Measurements from ENCODE around the gene ADORA1. TPM values are rescaled to one million over a fixed set of nuclear protein-coding genes. Genes with fewer than 3 reads are reported as not detected.

ADORA1 gene
- total and polyA plus RNA-seq, 2 of the 4 experiments (the other 2 are of a cell fraction): 0.36 to 0.56 TPM

- Histone ChIP-seq H3K9me1 (ENCODE audit: insufficient read depth, low read length) (no peaks in the 10 kb centered on the region), H4K8ac (ENCODE audit: low read depth in 2 of 2, low read length in 2 of 2) (no peak overlapping the region), H3K9ac (ENCODE audit: low read depth, low read length) (no peak overlapping the region), H3K27me3 (ENCODE audit: control insufficient read depth, insufficient read depth, low read length) (peaks cover 41% of the 10 kb centered on the region), H2AFZ (replicated peaks; ENCODE audit: low read length, poor library complexity) (no peak overlapping the region), H3K4ac (ENCODE audit: low read depth, low read length) (no peak overlapping the region), H4K5ac (ENCODE audit: low read depth, low read length) (no peak overlapping the region), H2BK5ac (ENCODE audit: low read depth, low read length, poor library complexity, severe bottlenecking) (no peak overlapping the region), H3K36me3 (ENCODE audit: control insufficient read depth, insufficient read depth, low read length) (no peaks in the 10 kb centered on the region), H2BK20ac (ENCODE audit: low read depth, low read length) (no peak overlapping the region), H3K4me1 (ENCODE audit: control insufficient read depth, insufficient read depth, low read length) (no peaks in the 10 kb centered on the region), H3K23ac (ENCODE audit: low read depth, low read length) (no peak overlapping the region), H2AK9ac (replicated peaks; ENCODE audit: low read depth, low read length, poor library complexity) (no peak overlapping the region), H2BK15ac (ENCODE audit: low read depth, low read length) (no peak overlapping the region), H3K14ac (replicated peaks; ENCODE audit: low read depth, low read length) (no peak overlapping the region), H3K27ac (ENCODE audit: insufficient read depth, low read length) (no peak overlapping the region), H3K56ac (ENCODE audit: extremely low read depth, insufficient read depth, low read length) (no peak overlapping the region), H4K20me1 (ENCODE audit: insufficient read depth, low read length) (no peaks in the 10 kb centered on the region), H3K79me1 (ENCODE audit: low read depth in 1 of 2, low read length in 2 of 2) (no peaks in the 10 kb centered on the region), H3K18ac (ENCODE audit: low read depth, low read length) (no peak overlapping the region), H4K91ac (ENCODE audit: insufficient read depth, low read depth, low read length) (no peak overlapping the region), H3K4me3 (ENCODE audit: insufficient read depth, low read depth, low read length) (no peak overlapping the region), H2BK120ac (ENCODE audit: low read depth, low read length) (no peak overlapping the region), H3K4me2 (ENCODE audit: low read depth, low read length) (no peak overlapping the region), H3K9me3 (ENCODE audit: control insufficient read depth, insufficient read depth, low read length) (peaks cover 9% of the 10 kb centered on the region), H2AK5ac (ENCODE audit: low read depth, low read length) (no peak overlapping the region)
- CTCF ChIA-PET: interaction anchor here (0.9 kb wide), 1 partner anchor 21 kb away, joined by 3 read pairs; no protein-coding TSS in a partner anchor
- in situ Hi-C loops (cut with MboI; ENCODE audit: low sequenced_read_pairs): no loop called here
- WGBS, 2 experiments (ENCODE audit: extremely low coverage in 2 of 2, insufficient read length in 1 of 2): 20% methylated on average over 1 of the region's 1 CpG; no CpG with 5 or more reads in 1 of the 2 experiments
- intact Hi-C loops (cut with micrococcal nuclease): no loop called here
- no TSS peak for BruUV-seq (replicated peaks)
- dilution Hi-C loops (cut with HindIII; ENCODE audit: low sequenced_read_pairs, unreplicated experiment): no loop called here
- TF ChIP-seq FOS (IDR thresholded peaks at IDR 0.05; ENCODE audit: low read depth, low read length) (no peak), ELK1 (IDR thresholded peaks at IDR 0.05; ENCODE audit: borderline replicate concordance, low read depth, low read length) (no peak), CTCF (conservative IDR thresholded peaks at IDR 0.05; ENCODE audit: low read depth, low read length) (no peak), MXI1 (IDR thresholded peaks at IDR 0.05; ENCODE audit: borderline replicate concordance, low read depth, low read length) (no peak), RFX5 (IDR thresholded peaks at IDR 0.05; ENCODE audit: low read depth, low read length) (no peak), MAZ (IDR thresholded peaks at IDR 0.05; ENCODE audit: borderline replicate concordance, low read depth, low read length) (no peak)
- TF ChIP-seq, protein P1, sequence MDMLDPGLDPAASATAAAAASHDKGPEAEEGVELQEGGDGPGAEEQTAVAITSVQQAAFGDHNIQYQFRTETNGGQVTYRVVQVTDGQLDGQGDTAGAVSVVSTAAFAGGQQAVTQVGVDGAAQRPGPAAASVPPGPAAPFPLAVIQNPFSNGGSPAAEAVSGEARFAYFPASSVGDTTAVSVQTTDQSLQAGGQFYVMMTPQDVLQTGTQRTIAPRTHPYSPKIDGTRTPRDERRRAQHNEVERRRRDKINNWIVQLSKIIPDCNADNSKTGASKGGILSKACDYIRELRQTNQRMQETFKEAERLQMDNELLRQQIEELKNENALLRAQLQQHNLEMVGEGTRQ (IDR thresholded peaks at IDR 0.05; ENCODE audit: low read depth, low read length): no peak
- ATAC-seq (ENCODE audit: low read depth) (no peak), DNase-seq (no peak)
- POLR2A ChIA-PET (ENCODE audit: unreplicated experiment): no interaction called here
Observed at GRCh38 chr1:203097001-203097400, 30.5 kb upstream of the ADORA1 start.

Data from IMR-90 (cell line).